Neural progenitor cell (in vitro differentiated cells): ENCODE data around the gene MAPK7.

Experiments used
- EZH2 ChIP-seq: fragments of 200-600 bp; sonication (generic); IDR thresholded peaks from 2 replicates; pipeline ENCODE4 v1.6.1; 2017; ENCODE audit warnings: antibody characterized with exemption, mild to moderate bottlenecking, moderate library complexity
- EZH2phosphoT487 ChIP-seq: fragments of 200-600 bp; sonication (generic); IDR thresholded peaks from 2 replicates; pipeline ENCODE4 v1.6.1; 2017; ENCODE audit warnings: antibody characterized with exemption
- TF ChIP-seq, protein P1 (sequence below): fragments of 200-600 bp; sonication (generic); IDR thresholded peaks from 2 replicates; pipeline ENCODE4 v1.5.1; 2017; ENCODE audit warnings: antibody characterized with exemption, mild to moderate bottlenecking

DNA sequence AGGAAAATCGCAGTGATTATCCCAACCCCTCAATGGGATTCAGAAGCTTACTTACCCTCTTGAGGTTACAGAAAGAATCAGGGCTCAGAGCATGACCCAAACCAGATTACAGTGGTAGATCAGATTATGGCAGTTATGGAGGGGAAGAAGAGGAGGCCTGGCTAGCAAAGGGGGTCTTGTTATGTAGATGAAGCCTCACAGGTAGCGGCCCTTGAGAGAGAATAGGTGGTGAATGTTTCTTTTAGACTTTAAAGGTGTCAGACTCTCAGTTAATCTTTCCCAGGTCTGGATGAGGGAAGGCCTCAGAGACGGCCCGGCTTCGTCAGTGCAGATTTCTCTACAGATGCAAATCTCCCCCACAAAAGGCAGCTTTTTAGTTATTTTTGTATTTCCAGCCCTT, 48.3 kb downstream of the MAPK7 start:
- TF ChIP-seq, protein P1, sequence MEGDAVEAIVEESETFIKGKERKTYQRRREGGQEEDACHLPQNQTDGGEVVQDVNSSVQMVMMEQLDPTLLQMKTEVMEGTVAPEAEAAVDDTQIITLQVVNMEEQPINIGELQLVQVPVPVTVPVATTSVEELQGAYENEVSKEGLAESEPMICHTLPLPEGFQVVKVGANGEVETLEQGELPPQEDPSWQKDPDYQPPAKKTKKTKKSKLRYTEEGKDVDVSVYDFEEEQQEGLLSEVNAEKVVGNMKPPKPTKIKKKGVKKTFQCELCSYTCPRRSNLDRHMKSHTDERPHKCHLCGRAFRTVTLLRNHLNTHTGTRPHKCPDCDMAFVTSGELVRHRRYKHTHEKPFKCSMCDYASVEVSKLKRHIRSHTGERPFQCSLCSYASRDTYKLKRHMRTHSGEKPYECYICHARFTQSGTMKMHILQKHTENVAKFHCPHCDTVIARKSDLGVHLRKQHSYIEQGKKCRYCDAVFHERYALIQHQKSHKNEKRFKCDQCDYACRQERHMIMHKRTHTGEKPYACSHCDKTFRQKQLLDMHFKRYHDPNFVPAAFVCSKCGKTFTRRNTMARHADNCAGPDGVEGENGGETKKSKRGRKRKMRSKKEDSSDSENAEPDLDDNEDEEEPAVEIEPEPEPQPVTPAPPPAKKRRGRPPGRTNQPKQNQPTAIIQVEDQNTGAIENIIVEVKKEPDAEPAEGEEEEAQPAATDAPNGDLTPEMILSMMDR: no peak
- TF ChIP-seq EZH2: no peak
- no peak for TF ChIP-seq EZH2phosphoT487
